GM12801 (cell line): ENCODE measurements around the gene ZNF516.

Experiments used
- TF ChIP-seq, protein P1 (sequence below): IDR thresholded peaks from one replicate; pipeline ENCODE4 v1.5.1; 2011; ENCODE audit warnings: control low read depth; ENCODE audit not compliant: insufficient read length; ENCODE audit errors: extremely low read depth

Gene ZNF516

DNA sequence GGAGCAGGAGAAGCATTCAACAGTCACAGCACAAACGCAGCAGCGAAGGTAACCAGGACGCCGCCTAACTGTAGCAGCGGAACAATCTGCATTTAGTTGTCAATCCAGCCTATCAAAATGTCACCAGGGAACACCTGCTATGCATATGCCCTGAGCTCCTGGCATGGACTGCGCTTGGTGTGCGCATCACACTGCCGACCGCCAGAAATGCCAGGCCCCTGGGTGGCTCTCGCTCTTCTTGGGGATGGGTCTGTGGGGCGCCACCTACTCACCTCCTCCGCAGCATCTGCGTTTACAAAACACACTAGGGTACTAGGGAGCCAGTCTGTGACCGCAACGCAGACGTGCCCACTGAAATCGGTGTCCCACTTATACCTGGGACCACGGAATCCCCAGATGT, 31.7 kb downstream of the ZNF516 start:
- TF ChIP-seq, protein P1, sequence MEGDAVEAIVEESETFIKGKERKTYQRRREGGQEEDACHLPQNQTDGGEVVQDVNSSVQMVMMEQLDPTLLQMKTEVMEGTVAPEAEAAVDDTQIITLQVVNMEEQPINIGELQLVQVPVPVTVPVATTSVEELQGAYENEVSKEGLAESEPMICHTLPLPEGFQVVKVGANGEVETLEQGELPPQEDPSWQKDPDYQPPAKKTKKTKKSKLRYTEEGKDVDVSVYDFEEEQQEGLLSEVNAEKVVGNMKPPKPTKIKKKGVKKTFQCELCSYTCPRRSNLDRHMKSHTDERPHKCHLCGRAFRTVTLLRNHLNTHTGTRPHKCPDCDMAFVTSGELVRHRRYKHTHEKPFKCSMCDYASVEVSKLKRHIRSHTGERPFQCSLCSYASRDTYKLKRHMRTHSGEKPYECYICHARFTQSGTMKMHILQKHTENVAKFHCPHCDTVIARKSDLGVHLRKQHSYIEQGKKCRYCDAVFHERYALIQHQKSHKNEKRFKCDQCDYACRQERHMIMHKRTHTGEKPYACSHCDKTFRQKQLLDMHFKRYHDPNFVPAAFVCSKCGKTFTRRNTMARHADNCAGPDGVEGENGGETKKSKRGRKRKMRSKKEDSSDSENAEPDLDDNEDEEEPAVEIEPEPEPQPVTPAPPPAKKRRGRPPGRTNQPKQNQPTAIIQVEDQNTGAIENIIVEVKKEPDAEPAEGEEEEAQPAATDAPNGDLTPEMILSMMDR: no peak

DNA sequence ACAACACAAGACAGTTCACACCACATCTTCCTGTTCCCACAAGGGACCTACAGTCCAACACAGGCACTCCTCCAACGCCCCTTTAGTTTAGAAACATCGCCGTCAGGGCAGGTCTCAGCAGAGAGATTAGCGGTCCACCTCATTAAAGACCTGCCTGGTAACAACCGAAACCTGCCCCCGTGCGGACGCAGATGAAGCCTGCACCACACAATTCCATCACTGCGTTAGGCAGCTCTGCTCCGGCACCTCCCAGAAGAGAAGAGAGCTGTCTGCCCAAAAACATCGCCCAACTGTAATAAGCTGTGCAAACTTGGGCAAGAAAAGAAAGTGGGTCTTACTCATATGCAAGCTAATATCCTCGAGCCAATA, 32.7 kb downstream of the ZNF516 start:
- TF ChIP-seq, protein P1: no peak

DNA sequence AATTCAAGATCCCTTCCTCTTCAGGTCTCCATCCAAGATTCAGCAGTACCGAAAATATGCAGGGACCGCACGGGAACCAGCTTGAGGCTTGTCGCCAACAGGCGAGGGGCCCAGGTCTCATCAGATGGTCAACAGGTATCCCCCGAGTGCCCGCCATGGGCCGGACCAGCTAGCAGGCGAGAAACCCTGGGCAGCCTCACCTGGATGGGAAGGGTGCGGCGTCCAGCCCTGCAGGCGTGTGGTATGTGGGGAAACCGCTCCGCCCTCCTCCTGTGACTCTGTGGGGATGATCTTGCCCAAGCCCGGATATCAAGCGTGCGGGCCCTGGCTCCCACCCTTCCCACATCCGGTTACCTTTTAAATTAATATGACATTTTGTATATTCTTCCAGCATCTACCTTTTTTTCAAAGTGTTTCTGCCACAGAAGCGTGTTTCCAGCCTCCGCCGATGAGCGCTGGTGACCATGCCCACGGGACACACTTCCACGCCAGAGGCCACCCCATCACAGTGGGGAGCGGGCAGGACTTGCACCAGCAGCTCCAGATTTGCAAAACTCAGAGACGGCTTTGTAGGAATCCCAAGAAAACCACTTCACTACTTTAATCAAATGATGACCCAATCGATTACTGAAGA, 33.2 kb downstream of the ZNF516 start:
- TF ChIP-seq, protein P1: no peak

DNA sequence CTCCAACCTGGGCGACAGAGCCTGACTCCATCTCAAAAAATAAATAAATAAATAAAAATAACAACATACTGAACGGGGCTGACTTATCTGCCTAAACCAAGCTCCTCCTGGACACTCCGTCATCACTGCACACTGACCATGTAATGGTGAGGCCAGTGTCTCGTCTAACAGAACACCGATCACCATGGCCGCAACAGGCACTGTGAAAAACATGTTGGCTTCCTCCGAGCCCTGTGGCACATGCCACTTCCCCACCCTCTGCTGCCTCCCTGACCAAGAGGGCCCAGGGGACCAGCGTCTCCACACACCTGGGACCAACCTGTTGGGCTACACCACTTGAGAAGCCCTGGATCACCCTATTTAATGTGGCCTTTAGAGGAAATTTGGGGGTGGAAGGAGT, 33.9 kb downstream of the ZNF516 start:
- TF ChIP-seq, protein P1: no peak

DNA sequence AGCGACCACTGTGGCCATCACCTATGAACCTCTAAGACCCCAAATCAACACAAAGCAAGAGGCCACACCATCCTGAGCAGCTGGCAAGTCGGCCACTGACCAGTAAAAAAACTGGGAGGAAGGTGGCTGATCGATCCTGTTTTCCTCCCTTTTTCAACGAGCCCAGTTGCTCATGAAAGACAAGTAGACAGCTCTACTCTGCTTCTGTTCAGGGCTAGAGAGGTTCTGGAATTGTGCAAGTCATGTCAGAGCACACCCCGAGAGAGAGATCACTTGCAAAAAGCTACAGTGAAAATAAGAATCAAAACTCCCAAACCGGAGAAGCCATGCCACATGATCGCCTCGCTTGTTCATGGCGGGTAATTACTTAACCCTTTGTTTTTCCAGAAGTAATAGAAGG, 34.6 kb downstream of the ZNF516 start:
- TF ChIP-seq, protein P1: no peak

DNA sequence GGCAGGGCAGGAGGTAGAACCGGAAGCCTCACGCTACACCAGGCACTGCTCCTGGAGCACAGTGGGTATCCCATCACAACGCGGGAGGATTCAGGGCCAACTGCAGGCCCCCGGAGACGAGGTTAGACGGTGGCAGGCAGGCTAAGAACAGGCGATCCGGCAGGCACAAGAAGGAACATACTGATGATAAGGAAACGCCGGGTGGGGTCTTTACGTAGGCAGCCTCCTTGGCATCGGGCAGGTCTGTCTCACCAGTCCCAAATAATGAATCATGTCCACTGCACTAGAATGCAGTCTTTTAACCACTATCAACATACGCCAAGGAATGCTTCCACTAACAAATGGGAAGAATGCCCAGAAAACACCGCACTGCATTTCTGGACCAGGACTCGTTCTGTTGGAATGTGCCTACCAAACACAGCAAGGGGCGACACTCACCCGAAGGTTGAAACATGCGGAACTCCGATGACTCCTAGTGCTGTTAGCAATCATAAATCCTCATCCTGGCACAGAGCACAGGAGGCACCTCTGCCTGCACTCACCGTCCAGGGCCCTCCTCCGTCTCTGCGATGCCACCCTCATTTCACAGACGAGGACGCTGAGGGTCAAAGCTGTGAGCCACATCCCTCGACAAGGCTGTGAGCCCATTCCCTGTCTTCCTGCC, 35.2 kb downstream of the ZNF516 start:
- TF ChIP-seq, protein P1: no peak

DNA sequence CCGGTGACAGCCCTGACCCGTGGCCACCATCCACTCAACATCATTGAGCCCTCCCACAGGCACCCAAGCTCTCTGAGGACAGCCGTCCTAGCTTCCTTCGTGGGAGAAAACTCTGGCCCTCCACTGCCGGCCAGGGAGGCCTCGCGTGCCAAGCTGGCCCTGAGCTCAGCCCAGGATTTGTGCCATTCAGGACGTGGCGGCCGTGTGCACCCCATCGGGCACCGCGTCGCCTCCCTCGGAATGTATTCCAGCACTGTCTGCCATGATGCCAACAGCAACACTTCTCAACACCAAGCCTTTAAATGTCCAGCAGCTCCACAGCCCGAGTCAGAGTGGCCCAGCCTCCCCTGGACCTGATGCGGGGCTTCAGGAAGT, 35.7 kb downstream of the ZNF516 start:
- TF ChIP-seq, protein P1: no peak
